HTR-8/SVneo (cell line): ENCODE measurements around the gene HSPG2.

Experiments
- DNase-seq: peaks from one replicate; pipeline ENCODE4 v3.0.0; 2011; ENCODE audit warnings: low spot score, mixed read lengths; ENCODE audit not compliant: insufficient read length
- FAIRE-seq: peaks from 2 replicates; lab custom pipeline; 2011; peaks lifted over from hg19 to GRCh38; lab: Jason Lieb, UNC

HSPG2 gene

DNA sequence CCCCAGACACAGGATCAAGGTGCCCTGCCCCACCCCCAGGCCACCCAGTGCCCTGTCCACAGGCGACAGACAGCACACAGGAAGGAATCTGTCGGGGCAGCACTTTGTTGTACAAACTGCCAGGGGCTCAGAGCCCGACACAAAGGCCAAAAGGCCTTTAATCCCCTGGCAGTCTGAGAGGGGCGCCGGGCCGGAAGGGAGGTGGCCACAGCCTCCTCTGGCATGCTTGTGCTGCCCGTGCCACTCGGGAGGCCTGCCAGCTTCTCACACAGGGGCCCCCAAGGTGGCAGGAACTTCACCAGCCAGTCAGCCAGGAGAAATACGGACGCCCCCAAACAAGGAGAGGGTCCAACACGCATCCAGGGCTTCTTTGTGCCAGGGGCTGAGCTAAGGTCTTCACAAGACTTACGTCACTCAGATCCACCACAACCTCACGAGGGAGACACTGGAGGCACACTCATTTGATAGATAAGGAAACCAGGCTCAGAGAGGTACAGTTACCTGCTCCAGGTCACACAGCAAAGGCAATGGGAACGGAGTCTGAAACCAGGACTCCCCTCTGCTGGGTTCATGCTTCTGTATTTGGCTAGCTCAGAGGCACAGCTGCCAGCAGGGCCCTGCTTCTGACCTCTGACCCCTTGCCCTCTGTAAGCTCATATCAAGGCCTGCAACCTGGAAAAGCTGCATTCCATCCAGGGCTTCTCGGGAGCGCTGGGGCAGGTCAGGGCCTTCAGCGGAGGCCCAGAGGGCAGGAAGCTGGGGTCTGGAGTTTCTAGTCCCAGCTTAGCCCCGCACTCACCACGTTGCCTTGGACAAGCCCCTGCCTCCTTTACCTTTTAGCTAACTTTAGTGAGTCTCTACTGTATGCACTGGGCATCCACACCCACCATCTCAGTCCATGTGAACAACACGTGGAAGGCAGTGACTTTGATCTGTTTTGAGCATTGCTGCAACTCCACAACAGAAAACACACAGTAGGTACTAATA, 34.8 kb downstream of the HSPG2 start:
- FAIRE-seq (no peak), DNase-seq (no peak)

GRCh38 chr1:21901473-21901847, 35.6 kb downstream of the HSPG2 start:
- DNase-seq = no peak
- FAIRE-seq = no peak

DNA sequence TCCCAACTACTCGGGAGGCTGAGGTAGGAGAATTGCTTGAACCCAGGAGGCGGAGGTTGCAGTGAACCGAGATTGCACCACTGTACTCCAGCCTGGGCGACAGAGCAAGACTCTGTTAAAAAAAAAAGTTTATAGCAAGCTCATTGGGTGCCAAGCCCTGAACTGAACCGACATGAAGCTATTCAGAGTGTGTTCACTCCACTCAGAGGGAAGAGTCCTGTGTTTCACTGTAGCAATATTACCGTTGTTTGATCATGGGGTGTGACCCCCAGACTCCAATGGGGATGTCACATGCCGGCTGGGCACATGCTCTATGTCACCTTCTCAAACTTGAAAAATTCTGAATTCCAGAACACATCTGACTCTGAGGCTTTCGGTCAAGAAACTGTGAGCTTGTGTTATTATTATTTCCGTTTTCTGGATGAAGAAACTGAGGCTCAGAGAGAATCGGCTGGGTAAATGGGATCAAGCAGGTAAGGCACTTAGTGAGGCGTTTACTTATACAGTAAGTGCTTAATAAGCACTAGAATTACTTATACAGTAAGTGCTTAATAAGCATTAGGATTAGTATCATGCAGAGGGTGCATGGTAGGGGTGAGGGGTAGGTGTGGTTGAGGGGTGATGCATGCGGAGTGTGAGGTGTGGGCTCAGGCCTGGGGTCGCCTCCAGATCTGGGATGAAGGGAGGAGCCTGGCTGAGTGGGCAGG, 36.2 kb downstream of the HSPG2 start:
- FAIRE-seq (no peak), DNase-seq (no peak)

DNA sequence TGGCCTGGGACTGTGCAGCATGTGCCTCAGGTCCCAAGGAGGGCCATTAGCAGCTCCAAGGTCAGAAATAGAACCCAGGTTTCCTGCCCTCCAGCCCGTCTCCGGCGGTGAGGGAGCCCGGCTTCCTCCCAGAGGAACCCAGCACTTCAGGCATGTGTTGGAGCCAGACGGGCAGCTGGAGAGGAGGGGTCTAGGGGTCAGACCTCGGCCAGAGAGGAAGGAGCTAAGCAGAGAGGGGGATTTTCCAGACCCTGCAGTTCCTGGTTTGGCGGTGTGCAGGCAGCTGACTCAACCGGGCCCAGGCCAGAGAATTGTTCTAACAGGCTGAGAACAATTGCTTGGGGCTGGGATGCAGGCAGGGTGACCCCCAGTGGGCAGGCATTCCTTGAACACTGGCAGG, 37.1 kb downstream of the HSPG2 start:
- DNase-seq = no peak
- no peak for FAIRE-seq

- FAIRE-seq = no peak
- DNase-seq = no peak
Observed at GRCh38 chr1:21899267-21899810, 37.8 kb downstream of the HSPG2 start.

DNA sequence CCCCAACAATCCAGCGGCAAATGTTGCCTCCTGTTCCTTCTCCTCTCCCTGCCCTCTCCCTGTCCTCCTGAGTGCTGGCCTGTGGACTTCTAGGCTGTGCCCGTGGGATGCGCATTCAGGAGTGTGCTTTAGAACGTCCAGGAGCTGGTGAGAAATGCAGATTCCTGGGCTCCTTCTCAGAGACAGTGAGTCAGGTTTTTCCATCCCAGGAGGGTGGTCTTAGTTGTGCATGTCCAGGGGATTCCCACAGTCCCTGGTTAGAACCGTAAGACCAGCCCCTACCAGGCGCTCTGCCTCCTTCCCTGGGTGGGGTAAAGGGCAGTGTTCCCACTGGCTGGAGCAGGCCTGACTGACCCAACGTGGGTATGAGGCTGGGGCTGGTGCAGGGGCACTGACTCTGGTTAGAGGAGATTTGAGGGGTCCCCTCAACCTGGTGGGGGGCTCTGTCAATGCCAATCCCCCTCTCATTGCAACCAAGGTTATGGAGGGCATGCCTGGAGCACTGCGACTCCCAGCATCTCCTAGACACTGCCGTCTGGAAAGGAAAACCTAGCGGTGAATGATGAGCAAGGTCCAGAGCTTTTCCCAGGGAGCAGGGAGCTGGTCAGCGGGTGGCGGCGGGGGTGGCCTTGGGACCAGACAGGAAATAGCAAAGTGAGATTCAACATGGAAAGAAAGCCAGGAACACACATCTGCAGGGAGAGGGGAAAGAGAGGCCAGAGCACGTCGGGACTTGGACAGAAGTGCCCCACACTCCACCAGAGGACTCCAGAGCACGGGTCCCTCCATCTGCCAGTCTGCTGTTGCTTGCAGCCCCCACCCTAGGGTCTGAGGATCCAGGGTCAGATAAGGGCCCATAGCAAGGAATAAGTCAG, 38.5 kb downstream of the HSPG2 start:
- DNase-seq = no peak
- FAIRE-seq = no peak

DNA sequence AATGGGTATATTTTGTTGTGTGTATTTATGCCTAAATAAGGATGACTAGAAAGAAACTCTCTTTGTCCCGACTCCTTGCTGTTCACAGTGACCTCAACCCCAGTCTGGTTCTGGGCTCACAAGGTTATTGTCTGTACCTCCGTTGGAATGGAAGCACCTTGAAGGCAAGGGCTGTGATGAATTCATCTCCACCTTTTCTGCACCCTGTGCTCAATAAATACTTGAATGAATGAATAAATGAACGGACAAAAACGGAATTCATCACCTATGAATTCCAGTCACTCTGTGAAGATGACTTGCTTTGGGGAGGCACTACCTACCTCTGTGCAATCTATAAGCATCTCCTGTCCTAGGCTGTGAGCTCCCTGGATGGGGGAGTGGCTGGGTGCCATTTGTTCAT, 39.3 kb downstream of the HSPG2 start:
- no peak for DNase-seq
- no peak for FAIRE-seq

- FAIRE-seq (no peak), DNase-seq (no peak)
Observed at GRCh38 chr1:21896652-21897532, 40.2 kb downstream of the HSPG2 start.

- FAIRE-seq (no peak), DNase-seq (no peak)
Observed at GRCh38 chr1:21896026-21896425, 41.1 kb downstream of the HSPG2 start.

GRCh38 chr1:21894034-21894881, 42.9 kb downstream of the HSPG2 start:
- DNase-seq (no peak), FAIRE-seq (no peak)

GRCh38 chr1:21893046-21893805, 43.9 kb downstream of the HSPG2 start:
- DNase-seq (no peak), FAIRE-seq (no peak)

GRCh38 chr1:21891621-21892479, 45.3 kb downstream of the HSPG2 start:
- FAIRE-seq (no peak), DNase-seq (no peak)

DNA sequence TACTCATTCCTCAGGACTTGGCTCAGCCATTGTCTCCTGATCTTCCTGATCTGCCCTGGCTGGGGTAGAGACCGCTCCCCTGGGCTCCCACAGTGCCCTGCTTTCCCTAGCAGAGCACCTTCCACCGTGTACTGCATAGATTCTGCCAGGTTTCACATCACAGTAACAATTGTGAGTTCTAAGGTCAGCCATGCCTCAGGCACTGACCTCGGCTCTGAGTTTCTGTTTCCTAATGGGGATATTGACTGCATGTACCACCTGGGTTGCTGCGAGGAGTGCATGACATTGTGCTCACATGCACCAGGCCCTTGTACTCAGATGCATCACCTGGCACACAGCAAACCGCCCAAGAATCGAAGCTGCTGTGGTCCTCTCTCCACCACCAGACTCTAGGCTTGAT, 46.0 kb downstream of the HSPG2 start:
- FAIRE-seq (no peak), DNase-seq (no peak)

DNA sequence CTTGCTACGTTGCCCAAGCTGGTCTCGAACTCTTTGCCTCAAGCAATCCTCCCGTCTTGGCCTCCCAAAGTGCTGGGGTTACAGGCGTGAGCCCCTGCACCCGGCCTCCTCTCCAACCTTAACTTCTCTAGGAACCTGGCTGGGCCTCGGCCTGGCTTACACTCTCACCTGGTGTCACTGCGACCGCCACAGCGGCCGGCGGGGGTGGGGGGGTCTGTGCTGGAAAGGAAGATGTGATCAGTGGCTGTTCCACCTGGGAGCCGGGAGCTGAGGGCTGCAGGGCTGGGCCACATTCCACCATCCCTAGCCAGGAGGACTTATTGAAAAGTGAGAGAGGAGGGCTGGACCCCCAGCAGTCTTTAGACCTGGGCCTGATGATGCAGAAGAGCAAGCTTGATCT, 48.6 kb downstream of the HSPG2 start:
- DNase-seq = no peak
- FAIRE-seq = no peak

DNA sequence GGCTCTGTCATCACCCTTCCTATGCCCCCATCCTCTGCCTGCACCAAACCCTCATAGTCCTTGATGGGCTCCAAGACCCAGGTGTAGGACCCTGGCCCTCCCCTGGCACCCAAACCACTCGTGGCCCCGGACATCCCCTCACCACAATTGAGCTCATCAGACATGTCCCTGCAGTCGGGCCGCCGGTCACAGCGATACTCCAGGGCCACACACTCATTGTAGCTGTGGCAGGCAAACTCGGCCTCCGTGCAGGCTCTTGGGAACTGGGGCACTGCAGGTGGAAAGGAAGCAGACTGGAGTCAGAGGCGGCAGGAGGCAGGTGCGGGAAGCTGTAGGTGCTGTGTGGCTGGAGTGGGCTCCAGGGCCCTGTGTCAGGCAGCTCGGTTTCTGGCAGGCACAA, 49.3 kb downstream of the HSPG2 start:
- FAIRE-seq = no peak
- DNase-seq = no peak

DNA sequence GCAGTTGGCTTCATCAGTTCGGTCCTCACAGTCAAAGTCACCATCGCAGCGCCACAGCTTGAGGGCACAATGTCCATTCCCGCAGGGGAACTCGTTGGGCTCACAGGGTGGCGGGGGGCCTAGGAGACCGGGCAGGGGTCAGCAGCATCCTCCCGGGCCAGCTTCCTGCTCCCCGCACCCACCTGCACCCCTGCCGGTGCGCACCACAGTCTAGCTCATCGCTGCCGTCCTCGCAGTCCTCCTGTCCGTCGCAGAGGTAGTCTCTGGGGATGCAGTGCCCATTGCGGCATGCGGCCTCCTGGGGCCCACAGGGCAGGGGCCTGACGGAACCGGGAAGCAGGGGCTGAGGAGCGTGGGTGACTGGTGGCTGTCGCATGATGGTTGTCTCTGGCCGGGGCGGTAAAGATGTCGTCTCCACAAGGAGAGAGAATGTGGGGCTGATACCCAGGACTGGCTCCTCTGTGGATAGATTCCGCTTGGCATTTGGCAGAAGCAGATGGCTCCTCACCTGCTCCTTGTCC, 49.8 kb downstream of the HSPG2 start:
- DNase-seq (no peak), FAIRE-seq (no peak)
